Measurements from ENCODE around the gene ABHD17C.

- peak in 1 of 4 donors; percentile 68 for TF ChIP-seq POLR2A (IDR thresholded peaks at IDR 0.05)
- TF ChIP-seq, protein P1, sequence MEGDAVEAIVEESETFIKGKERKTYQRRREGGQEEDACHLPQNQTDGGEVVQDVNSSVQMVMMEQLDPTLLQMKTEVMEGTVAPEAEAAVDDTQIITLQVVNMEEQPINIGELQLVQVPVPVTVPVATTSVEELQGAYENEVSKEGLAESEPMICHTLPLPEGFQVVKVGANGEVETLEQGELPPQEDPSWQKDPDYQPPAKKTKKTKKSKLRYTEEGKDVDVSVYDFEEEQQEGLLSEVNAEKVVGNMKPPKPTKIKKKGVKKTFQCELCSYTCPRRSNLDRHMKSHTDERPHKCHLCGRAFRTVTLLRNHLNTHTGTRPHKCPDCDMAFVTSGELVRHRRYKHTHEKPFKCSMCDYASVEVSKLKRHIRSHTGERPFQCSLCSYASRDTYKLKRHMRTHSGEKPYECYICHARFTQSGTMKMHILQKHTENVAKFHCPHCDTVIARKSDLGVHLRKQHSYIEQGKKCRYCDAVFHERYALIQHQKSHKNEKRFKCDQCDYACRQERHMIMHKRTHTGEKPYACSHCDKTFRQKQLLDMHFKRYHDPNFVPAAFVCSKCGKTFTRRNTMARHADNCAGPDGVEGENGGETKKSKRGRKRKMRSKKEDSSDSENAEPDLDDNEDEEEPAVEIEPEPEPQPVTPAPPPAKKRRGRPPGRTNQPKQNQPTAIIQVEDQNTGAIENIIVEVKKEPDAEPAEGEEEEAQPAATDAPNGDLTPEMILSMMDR (IDR thresholded peaks at IDR 0.05): no peak
These were observed at the start of gene ABHD17C for GRCh38 chr15:80695099-80695910.
